Suprapubic skin (tissue), 4 donors: Measurements from ENCODE around the gene CD248. TPM values are rescaled to one million over a fixed set of nuclear protein-coding genes. Genes with fewer than 3 reads are reported as not detected.
A peak's percentile ranks its signal among the peaks of the same experiment; 100 is the strongest.

Experiments
- DNase-seq, 2 donors: peaks; one replicate each; pipeline ENCODE4 v3.0.0-alpha.2; 2019; ENCODE audit warnings: low spot score in 2 of 2
- H3K27ac ChIP-seq: fragments of 200-600 bp; sonication (generic); one replicate; pipeline ENCODE4 v1.5.1; 2019
- H3K27me3 ChIP-seq: fragments of 200-600 bp; sonication (generic); one replicate; pipeline ENCODE4 v1.5.1; 2019
- H3K36me3 ChIP-seq: fragments of 200-600 bp; sonication (generic); one replicate; pipeline ENCODE4 v1.5.1; 2019
- H3K4me1 ChIP-seq: fragments of 200-600 bp; sonication (generic); one replicate; pipeline ENCODE4 v1.5.1; 2019
- H3K4me3 ChIP-seq: fragments of 200-600 bp; sonication (generic); one replicate; pipeline ENCODE4 v1.5.1; 2019; ENCODE audit warnings: mild to moderate bottlenecking
- H3K9me3 ChIP-seq: fragments of 200-600 bp; sonication (generic); one replicate; pipeline ENCODE4 v1.5.1; 2019
- CTCF ChIP-seq, 2 donors: fragments of 200-600 bp in 1 of 2; fragments of 450-650 bp in 1 of 2; sonication (generic) in 1 of 2; IDR thresholded peaks; one replicate each; pipeline ENCODE4 v1.5.1; 2016 to 2019; ENCODE audit warnings: antibody characterized with exemption in 2 of 2, mild to moderate bottlenecking in 1 of 2, moderate library complexity in 1 of 2
- EP300 ChIP-seq: sonication (generic); formaldehyde crosslinking; IDR thresholded peaks from one replicate; pipeline ENCODE4 v1.6.1; 2017; ENCODE audit warnings: antibody characterized with exemption
- POLR2A ChIP-seq, 2 donors: fragments of 450-650 bp; IDR thresholded peaks; one replicate each; pipeline ENCODE4 v1.6.1; 2017; ENCODE audit warnings: antibody characterized with exemption in 2 of 2, mild to moderate bottlenecking in 2 of 2, moderate library complexity in 2 of 2
- POLR2AphosphoS5 ChIP-seq, 3 donors: sonication (generic); formaldehyde crosslinking; IDR thresholded peaks; one replicate each; pipeline ENCODE4 v1.6.1; 2017; ENCODE audit warnings: antibody characterized with exemption in 3 of 3
- WGBS: methylation state at CpG from one replicate; pipeline ENCODE4 v1.1.5; 2018; 5-methylcytosine and 5-hydroxymethylcytosine counted together
- total RNA-seq, 4 donors: library from RNA; depleted of rRNA; stranded (reverse); fragments of >200 nt; gene quantifications; one replicate each; pipeline ENCODE4 v1.1.0, GENCODE V29; 2016

The CD248 gene
- total RNA-seq, 4 donors from 2014 or later, result 5.9 to 32.6 (median 19.2) TPM

GRCh38 chr11:66281001-66281400 lies 35.8 kb downstream of the CD248 start:
- peaks cover 20% of the 10 kb centered on the region for H3K36me3 ChIP-seq
- H3K9me3 ChIP-seq, result no peaks in the 10 kb centered on the region
- H3K4me3 ChIP-seq, result no peak overlapping the region
- DNase-seq, result no peak
- H3K27ac ChIP-seq, result no peak overlapping the region
- TF ChIP-seq POLR2A (IDR thresholded peaks at IDR 0.05) (no peak), EP300 (no peak), POLR2AphosphoS5 (IDR thresholded peaks at IDR 0.05) (no peak), CTCF (IDR thresholded peaks at IDR 0.05) (no peak)
- 80% methylated on average over 6 of the region's 6 CpGs for WGBS
- no peaks in the 10 kb centered on the region for H3K27me3 ChIP-seq
- H3K4me1 ChIP-seq, result peaks cover 26% of the 10 kb centered on the region

- H3K4me3 ChIP-seq, result no peak overlapping the region
- WGBS, result no CpG with 5 or more reads among the region's 14 CpGs
These were observed 36.4 kb downstream of the CD248 start for GRCh38 chr11:66280428-66280827.

GRCh38 chr11:66279092-66279734 lies 37.6 kb downstream of the CD248 start:
- WGBS, result 72% methylated on average over 15 of the region's 15 CpGs
- DNase-seq, result no peak
- Histone ChIP-seq H3K9me3 (no peaks in the 10 kb centered on the region), H3K27ac (no peak overlapping the region), H3K27me3 (no peaks in the 10 kb centered on the region), H3K4me3 (no peak overlapping the region), H3K36me3 (peaks cover 30% of the 10 kb centered on the region), H3K4me1 (peaks cover 34% of the 10 kb centered on the region)
- TF ChIP-seq POLR2AphosphoS5 (IDR thresholded peaks at IDR 0.05) (no peak), POLR2A (IDR thresholded peaks at IDR 0.05) (no peak), EP300 (no peak), CTCF (IDR thresholded peaks at IDR 0.05) (no peak)

More at GRCh38 chr11:66280428-66280827, 36.4 kb downstream of the CD248 start:
- Histone ChIP-seq H3K36me3 (peaks cover 26% of the 10 kb centered on the region), H3K27ac (no peak overlapping the region), H3K4me1 (peaks cover 26% of the 10 kb centered on the region), H3K27me3 (no peaks in the 10 kb centered on the region), H3K9me3 (no peaks in the 10 kb centered on the region)
- DNase-seq, result no peak
- TF ChIP-seq EP300 (no peak), POLR2A (IDR thresholded peaks at IDR 0.05) (no peak), POLR2AphosphoS5 (IDR thresholded peaks at IDR 0.05) (no peak), CTCF (IDR thresholded peaks at IDR 0.05) (no peak)

- H3K9me3 ChIP-seq, result no peaks in the 10 kb centered on the region
- peaks cover 41% of the 10 kb centered on the region for H3K4me1 ChIP-seq
- no peak for DNase-seq
- peak overlapping the region; percentile 42 for H3K4me3 ChIP-seq
- WGBS, result 5% methylated on average over 15 of the region's 45 CpGs
- TF ChIP-seq CTCF (IDR thresholded peaks at IDR 0.05), result no peak
- no peak for TF ChIP-seq EP300
- no peak for TF ChIP-seq POLR2A (IDR thresholded peaks at IDR 0.05)
- no peak for TF ChIP-seq POLR2AphosphoS5 (IDR thresholded peaks at IDR 0.05)
- no peaks in the 10 kb centered on the region for H3K27me3 ChIP-seq
- peaks cover 35% of the 10 kb centered on the region for H3K36me3 ChIP-seq
- no peak overlapping the region for H3K27ac ChIP-seq
These were observed 38.3 kb downstream of the CD248 start for GRCh38 chr11:66278363-66279091.
